DMS 273 (cell line): ENCODE measurements around the gene TMED8.

Experiments used
- DNase-seq: peaks from one replicate; lab custom pipeline; 2025; ENCODE audit not compliant: unreplicated experiment; lab: John Stamatoyannopoulos, UW

The TMED8 gene

DNA sequence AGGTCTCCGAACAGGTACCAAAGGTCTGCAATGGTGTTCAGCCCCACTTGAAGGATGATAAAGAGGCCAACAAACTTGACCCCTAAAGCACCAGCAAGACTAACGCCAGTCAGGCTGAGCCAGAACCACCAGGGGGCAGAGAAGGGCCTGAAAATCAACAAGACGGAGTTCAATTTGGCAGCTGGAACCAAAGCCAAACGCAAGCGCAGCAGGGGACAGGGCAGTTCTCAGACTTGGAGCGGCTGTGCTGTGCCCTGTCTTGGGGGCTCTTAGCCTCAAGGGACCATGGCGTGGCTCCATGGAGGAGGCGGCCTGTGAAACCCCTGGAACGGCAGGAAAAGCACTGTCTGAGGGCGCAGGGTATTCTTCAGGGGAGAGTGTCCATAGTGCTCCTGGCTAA is 75.8 kb downstream of the TMED8 start:
- DNase-seq, result peak; percentile 91

DNA sequence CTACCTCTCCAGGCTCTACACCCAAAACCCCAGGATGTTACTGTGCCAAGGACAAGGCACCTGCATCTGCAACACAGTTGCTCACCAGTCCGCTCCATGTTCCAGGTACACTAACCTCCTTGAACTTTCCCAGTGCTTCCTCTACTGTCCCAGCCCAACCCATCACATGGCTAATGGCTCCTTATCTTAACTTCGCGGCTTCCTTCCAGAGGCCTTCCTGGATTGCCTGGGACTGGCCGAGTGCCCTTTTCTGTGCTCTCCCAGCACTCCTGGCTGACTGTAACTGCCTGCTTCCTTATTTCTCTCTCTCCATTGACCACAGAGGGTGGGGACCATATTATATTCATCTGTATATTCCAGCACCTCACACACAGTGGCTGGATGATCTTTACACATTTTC is 77.1 kb downstream of the TMED8 start:
- no peak for DNase-seq

DNA sequence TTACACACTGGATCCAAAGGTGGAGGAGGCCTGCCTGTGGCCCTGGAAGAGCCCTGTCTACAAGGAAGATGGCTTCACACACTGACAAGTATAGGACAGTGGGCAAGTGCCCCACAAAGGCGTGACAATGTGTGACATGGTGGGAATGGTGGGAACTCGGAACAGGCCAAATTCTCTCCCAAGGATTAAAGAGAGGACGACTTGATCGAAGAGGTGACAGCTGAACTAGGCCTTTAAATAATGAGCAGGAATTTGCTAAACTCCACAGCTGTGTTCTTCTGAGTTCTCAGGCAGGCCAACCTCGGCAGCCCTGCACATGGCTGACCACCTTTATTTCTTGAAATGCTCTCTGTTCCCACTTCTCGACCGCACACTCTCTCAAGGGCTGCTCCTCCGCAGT is 80.0 kb downstream of the TMED8 start:
- no peak for DNase-seq

DNA sequence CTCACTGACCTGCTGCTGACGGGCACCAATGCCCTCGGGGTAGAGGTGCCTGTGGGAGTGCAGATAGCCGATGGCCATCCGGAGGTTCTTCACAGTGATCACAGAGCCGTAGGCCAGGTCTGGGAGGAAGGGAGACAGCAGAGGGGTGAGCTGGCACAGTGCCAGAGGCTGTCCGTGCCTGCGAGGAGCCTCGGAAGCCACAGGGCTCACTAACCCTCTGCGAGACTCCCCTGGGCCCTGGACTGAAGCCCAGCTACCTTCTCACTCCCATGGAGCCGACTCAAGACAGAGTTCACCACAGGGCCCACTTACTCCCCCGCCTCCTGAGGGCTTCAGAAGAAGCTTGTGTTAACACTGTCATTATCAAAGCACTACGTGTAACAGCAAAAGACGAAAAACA is 80.7 kb downstream of the TMED8 start:
- no peak for DNase-seq

DNA sequence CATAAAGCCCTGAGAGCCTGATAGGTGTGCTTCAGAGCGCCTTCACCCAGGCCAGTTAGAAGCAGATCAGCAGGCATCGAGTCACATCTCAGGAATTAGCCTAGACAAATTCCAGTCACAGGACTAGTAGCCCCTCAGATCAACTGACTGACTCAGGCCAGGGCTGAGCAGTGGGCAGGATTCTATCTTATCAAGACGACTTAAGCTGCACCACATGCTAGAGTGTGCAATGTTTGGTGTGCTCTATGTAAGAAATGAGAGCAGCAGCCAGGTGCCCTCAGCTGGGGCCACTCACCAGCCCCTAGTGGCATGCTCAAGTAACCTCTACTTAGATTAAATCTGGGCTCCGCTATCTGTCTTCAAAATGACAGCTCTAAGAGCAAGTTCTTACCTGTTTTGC is 86.2 kb downstream of the TMED8 start:
- peak; percentile 34 for DNase-seq

DNA sequence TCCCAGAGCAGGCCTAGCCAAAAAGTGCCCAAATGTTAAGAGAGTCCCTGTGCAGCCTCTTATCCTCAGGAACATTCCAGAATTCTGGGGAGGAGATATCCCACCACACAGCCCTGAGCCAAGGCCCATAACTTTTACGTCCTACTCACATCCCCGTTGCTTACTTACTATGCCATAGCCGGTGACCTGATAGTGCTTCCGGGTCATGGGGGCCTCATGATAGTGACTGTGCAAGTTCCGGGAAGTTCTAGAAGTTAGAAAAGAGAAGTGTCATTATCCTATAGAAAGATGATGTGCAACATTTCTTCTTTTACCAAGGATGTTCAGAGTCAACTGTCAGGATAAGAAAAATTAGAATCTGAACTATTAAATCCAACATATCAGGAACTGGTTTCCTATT is 90.3 kb downstream of the TMED8 start:
- no peak for DNase-seq
